Adrenal gland (tissue), 5 donors: ENCODE results near the gene CAMKK1.

ENCODE experiments used
- CTCF ChIP-seq, 6 experiments: fragments of 450-650 bp in 4 of 6; fragments of 200-600 bp in 2 of 6; sonication (generic) in 1 of 6; IDR thresholded peaks; 1 replicate in 5 of 6; 2 replicates in 1 of 6; pipeline versions ENCODE4 v1.5.1 to v1.8.0; 2016 to 2021; ENCODE audit warnings: antibody characterized with exemption in 6 of 6, mild to moderate bottlenecking in 2 of 6, moderate library complexity in 1 of 6
- POLR2A ChIP-seq, 2 donors: fragments of 450-650 bp; IDR thresholded peaks; one replicate each; pipeline ENCODE4 v1.6.1; 2017; ENCODE audit warnings: antibody characterized with exemption in 2 of 2, mild to moderate bottlenecking in 2 of 2, moderate library complexity in 1 of 2
- donor health status: DM: no; HTN: no; CAD: no.

GRCh38 chr17:3921502-3922319 is 28.9 kb upstream of the CAMKK1 start:
- TF ChIP-seq CTCF (IDR thresholded peaks at IDR 0.05), result no peak
- TF ChIP-seq POLR2A (IDR thresholded peaks at IDR 0.05), result no peak
